NOMO-1 treated with dmso at 0.1 percent for 144 hours (cell line): ENCODE measurements around the gene MACO1.
A peak's percentile ranks its signal among the peaks of the same experiment; 100 is the strongest.
"Not testable (repeated sequence)": the region's sequence is repeated elsewhere in the genome, so short reads cannot be mapped to it uniquely, and the experiment has no call there.

ENCODE experiments used
- DNase-seq: peaks from one replicate; lab custom pipeline; 2025; ENCODE audit not compliant: unreplicated experiment; lab: John Stamatoyannopoulos, UW

MACO1 gene

DNA sequence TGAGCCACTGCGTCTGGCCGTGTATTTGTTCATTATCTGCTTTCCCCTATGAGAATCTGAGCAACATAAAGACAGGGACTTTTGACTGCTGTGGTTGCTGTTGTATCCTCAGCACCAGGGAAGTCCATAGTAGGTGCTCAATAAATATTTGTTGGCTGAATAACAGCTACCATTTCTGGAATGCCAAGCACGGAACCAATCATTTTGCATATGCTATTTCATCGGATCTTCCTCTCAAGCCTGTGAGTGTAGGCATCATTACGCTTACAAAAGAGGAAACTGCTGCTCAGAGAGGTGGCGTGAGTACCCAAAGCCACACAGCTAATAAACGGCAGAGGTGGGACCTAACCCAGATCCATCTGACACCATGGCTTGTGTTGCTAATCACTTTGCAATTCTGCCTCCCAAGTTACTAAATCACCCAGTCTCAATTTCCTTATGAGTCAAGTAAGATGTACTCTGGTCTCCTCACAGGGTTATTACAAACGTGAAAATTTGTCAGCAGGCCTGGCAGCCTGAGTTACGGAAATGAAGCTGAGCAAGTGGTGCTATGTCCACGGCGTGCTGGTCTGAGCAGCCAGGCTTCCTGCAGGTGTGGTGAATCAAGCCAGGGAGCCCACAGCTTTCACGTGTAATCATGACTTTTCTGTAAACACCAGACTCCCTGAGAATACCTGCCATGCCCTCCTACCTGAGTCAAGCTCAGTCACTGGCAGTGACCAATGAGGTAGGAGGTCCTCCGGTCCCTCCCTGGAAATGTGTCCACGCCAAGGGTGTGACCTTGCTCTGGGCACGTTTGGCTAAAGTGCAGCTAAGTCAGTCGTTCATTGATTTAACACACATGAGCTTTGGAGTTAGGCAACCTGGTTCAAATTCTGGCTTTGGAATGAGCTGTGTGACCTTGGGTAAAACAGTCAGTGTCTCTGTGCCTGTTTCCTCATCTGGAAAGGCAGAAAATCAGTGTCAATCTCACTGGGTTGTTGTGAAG, 5.3 kb upstream of the MACO1 start:
- DNase-seq: no peak

DNA sequence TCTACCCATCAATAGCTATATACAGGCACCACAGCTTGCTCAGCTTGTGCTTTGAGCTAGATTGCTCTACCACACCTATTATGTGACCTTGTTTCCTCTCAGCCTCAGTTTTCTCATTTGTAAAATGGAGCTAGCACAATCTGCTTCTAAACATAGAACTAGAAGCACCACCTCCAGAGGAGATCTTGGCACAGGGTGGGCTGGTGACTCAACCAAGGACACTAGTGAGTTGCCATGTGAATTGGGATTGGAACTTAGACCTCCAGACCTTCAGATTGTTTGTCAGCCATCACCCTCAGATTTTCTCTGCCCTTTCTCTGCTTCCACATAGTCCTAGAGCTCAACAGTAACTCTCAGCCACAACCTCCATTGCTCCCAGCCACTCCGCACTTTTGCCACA, 3.0 kb upstream of the MACO1 start:
- DNase-seq: no peak

DNA sequence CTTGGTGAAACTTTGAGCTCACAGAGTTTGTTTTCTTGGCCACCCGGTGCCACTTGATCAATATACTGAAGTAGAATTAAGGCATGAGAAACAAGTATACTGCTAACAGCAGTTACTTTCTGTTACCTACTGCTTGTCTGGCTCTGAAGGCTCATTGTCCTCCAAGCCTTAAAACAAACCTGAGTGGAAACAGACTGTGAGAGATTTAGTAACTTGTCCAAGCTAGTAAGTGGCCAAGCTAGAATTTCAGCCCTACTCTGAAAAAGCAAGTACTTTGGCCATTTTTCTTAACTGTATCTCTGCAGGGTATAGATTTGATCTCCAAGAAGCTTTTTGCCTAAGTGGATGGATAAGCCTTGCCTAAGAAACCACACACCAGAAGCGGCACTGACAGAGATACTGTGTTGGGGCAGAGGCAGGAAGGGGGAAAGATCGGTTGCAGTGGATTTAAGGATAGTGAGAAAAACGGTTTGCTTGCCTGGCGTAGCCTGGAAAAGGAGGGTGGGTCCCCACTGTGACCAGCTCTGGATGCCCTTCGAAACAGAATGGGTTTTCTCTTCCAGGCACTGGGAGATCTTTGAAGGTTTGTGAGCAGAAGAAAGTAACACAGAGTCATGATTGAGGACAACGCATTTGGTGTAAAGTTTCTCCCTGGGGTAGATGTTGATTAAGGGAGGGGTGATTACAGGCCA, 2.1 kb upstream of the MACO1 start:
- no peak for DNase-seq

DNA sequence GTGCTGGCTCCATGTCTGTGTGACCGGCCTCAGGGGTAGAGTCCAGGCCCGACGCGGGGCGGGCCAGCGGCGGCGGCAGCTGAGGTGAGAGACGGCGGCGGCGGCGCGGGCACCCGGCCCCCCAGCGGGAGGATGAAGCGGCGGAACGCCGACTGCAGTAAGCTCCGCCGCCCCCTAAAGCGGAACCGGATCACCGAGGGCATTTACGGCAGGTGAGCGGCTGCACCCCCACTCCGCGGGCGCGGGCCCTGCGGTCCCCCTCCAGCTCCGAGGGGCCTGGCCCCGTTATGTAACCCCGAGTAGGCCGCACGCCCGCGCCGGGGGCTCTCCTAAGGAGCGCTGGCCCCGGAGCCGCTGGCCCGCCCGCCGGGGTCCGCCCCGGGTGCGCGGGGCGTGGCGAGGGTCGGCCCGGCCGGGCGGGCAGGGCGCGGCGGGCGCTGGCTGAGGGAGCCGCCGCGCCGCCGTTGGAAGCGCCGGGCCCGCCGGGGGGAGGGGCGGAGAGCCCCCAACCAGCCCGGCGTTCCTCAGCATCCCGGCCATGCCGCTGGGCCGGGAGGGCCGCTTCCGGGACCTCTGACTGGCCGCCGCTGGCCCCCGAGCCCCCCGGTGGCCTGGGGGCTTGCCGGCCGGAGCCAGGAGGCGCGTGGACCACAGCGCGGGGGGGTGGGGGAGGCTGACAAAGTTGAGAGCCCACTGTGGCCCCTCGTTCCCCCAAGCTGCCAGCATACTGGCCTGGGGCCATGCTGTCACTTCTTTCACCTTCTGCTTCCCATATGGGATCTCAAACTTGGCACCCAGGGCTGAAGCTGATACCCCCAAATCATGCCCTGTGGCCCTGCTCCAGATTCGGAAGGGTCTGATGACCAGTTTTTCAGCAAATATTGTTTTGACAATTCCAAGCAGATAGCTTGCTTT, 527 bp downstream of the MACO1 start:
- DNase-seq: no peak

DNA sequence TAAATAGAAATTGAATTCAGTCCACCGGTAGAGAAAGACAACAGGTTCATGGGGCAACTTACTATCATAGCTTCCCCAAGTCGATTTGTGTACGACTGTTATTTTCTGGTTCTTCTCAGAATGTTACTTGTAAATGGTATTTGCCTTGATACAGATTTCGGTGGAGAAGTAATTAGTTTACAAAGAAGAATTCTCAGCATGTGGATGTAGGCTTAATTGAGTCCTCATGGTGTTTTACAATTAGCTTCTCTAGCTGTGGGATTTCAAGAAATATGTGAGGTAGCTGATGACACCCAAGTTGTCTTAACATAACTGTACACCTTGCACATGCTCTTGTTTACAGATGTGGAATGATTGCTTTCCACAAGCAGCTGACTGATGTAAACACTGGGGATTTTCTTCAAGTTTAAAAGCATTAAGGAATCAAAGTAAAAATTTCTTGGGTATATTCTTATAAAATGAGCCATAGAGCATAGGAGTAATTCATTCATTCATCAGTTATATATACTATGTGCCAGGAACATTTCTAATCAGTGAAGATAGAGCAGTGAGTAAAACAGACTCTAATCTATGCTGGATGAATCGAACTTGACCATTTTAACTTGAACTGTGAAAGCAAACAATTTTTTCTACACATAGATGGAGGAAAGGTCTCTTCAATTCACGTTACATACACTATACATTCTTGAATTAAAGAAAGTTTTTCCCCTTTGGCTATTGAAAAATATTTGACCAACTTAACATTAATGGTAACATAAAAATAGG, 1.4 kb downstream of the MACO1 start:
- DNase-seq: no peak

DNA sequence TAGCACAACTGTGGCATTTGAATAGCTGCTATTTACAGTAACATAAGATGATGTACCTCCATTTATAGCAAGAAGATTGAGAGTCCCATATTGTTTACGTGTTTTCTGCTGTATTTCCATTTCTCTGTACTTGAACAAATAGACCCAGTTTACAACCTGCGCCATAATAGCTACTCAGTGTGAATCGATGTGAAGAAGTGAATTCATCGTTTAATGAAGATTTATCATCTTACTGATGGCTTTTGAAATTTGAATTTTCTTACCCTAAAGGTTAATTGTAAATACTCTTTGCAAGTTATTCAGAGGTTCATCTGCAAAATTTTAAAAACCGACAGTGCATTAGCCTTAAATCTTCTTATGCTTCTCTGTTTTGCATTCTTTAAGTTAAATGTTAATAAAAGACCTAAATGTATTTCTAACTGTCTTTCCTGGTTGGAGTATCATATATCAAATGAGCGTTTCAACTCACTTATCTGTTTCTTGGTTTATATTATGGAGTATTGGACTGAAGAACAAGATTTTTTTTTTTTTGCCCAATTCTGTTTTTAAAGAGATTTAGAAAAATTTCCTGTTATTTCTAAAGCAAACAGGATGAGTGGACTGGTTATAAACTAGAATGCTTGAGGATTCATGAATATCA, 2.2 kb downstream of the MACO1 start:
- no peak for DNase-seq

DNA sequence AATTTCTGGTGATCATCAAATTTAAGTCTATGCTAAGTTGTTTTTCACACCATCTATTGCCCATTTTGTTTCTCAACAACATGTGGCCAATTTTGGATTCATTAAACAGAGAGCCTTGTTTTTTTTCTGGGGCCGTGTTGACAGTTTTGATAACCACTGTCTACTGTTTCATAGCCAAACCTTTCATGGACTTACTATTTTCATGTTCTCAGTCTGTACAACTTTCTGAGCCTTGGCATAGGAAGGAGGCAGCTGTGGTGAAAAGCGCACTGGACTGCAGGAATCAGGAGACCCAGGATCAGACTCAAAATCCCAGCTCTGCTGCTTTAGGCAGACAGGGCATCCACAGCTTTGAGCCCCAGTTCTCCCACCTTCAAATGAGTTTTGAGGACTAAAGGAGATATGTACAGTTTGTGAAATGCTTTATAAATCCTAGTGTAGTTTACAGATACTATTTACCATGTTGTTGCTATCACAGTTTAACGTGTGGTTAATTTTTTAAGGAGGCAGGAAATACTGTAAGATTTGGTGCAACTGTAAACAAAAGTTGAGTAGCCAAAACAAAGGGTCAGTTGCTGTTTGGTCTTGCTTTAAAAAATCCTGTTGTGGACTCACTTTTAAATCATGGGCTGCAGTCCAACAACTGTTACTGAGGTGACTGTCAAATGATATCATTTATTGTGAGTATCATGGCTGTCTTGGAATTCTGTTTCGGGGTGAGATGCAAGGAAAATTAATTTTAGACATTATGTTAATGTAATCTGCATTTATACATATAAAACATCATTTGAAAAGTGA, 2.9 kb downstream of the MACO1 start:
- no peak for DNase-seq

DNA sequence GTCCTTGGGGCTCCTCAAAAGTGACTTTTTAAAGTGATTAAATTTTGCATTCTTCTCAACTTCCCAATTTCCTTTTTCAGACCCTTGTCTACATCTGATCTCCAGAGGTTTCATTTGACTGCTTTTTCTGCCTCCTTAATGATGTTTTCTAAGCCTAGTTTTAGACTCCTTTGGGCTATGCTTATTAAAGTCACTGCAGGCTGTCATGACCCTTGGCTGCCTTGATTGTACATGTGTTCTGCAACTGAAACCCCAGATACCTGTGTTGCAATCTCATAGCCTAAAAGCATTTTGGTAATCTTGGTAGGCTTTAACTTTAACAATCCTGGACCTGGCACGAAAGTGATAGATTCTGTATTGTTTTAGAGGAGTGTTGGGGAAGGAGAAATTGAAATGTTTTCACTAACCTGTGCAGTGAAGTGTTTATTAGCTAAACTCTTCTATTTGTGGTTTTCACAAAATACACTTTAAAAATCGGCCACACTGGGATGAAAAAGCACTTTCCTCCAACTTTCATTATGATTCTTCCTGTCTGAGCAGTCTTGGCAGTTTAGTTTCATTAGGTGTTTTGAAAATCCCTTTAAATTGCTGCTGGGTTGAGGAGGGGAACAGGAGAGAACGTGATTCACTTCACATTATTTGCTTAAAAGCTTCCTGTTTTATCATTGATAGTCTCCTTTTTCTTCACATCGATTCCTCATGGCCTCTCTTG, 4.9 kb downstream of the MACO1 start:
- DNase-seq: no peak

DNA sequence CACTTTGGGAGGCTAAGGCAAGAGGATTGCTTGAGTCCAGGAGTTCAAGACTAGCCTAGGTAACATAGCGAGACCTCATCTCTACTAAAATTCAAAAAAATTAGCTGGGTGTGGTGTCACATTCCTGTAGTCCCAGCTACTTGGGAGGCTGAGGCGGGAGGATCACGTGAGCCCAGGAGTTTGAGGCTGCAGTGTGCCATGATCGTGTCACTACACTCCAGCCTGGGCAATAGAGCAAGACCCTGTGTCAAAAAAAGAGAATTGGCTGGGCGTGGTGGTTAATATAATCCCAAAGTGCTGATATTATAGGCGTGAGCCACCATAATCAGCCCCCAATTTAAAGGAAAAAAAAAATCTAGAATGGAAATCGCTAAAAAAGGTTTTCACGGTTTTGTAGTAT, 7.0 kb downstream of the MACO1 start:
- DNase-seq: no peak

DNA sequence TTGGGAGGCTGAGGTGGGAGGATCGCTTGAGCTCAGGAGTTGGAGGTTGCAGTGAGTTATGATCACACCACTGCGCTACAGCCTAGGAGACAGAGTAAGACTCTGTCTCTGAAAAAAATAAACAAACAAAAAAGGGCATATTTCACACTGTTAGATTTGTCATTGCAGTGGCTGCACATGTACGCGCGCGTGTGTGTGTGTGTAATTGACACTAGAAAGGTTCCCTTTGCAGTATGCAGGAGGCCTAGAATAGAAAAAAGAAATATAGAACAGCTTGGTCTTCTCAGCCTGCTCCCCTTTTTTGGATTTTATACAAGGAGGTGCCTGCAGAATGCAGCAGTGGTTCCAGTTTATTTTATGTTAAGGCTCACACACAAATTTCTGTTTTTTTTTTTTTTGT, 8.6 kb downstream of the MACO1 start:
- DNase-seq: no peak

DNA sequence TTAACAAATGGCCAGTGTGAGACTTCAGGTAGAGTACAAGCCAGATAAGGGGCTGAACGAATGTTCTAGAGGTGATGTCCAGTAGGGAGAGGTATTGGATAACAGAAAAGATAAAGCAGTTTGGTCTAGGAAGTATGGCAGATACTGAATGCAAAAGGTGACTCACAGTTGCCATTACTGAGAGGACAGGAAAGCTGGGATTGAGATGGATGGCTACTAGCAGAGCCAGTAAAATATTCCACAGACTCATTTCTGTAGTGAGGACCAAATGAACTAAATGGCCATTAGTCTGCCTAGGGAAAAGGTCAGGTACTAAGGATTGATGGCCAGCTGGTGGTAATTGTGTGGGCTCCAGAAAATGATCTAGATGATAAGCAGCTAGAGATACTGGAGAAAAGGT, 11.5 kb downstream of the MACO1 start:
- DNase-seq: no peak

DNA sequence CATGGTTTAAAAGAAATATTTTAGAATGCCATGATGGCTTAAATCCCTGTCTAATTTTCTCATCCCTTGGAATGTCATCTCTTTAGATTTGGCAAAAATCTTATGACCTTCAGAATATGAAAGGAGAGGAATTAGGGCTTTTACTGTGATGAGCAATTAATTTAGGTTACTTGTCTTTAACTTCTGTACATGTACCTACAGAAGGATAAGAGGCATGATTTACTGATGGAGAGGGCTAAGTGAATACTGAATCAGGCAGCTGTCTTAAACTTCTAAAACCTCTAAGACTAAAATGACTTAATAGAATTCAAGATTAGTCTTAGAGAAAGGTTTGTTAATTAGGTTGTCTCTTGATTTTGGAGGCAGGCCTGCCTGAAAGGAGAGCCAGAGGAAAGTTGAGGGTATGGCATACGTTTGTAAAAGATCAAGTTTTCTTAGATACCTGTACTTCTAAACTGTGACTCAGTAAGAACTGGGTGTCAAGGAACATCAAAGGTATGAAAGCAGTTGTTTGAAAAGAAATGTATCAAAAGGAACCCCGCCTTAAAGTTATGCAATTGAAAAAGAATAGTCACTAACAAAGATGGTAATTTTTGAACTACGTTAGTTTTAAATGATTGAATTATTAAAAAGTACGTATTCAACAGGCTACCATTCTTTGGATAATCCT, 12.5 kb downstream of the MACO1 start:
- DNase-seq: no peak

DNA sequence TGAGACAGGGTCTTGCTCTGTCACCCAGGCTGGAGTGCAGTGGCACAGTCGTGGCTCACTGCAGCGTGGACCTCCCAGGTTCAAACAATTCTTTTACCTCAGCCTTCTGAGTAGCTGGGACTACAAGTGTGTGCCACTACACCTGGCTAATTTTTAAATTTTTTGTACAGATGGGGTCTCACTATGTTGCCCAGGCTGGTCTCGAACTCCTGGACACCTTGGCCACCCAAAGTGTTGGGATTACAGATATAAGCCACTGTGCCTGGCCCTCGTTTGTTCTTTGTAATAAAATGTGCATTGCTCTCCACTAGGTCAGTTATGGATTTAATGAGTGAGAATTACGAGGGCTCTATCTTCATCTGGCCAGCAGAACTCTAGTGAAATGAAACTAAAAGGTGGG, 13.9 kb downstream of the MACO1 start:
- DNase-seq: not testable (repeated sequence)

DNA sequence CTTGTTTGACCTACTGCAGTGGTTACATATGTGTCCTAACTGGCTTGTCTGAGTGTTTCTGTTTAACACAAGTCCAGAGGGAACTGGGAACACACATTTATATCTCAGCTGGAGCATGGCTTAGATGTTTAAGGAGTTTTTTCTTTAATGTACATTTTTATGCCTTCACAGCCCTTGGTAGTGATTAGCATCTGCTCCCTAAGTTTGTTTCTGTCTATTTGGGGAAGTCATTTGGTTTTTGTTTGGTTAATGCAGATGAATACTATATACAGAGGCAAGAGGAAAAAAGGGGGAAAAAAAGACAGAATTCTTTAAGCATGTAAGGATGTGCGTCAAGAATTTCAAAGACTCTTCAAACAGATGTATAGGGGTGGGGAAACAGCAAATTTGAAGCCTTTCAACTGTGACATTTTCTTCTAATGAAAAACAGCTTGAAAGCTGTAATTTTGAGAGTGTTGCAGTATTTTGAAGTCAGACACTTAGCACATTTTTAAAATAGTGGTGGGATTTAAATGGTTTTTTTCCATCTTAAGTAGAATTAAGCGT, 15.4 kb downstream of the MACO1 start:
- no peak for DNase-seq

DNA sequence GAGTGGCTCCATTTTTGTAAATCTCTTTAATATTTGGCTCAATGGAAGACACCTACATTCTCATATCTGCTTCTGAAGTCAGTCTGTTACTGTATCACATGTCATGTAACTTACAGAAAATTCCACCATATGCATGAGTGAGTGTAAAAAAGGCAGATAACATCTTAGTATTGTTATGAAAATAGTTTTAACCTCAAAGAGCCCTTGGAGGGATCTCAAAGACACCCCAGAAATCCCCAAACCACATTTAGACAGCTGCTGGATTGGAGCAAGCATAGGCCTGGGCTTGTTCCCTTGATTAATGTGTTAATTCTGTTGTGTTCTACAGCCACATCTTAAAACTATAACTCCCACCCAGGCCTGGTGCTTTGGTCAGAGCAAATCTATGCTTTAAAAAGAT, 16.9 kb downstream of the MACO1 start:
- DNase-seq: no peak

DNA sequence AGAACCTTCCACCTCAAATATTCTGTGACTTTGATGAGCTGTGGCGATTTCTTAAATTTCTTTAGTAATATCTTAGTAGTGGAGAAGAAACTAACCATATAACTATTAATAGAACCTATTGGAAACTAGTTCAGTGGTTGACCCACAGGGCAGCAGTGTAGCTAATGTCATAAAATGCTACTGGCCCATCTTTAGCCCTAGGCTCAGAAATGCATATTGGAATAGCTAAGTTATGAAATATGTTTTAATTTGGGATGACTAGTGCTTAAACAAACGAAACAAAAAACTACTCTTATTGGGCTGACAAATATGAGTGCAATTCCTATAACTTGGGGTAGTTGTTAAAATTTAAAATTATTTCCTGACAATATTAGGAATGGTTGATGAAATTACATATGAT, 20.2 kb downstream of the MACO1 start:
- DNase-seq: no peak

DNA sequence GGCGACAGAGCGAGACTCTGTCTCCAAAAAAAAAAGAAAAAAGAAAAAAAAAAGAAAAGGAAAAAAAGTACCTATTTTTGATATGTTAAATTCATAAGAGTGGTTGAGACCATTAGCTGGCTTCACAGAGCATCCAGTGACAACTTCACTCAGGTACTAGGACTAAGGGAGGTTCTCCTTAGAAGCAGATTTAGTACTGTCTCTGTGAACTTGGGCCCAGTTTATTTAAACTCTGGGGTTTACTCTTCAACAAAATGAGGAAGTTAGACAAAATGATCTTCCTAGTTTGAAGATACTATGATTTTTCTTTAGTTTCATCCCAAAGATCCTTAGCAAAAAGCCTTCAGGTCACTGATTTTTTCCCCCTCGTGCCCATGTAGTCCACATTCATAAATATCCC, 21.2 kb downstream of the MACO1 start:
- no peak for DNase-seq

DNA sequence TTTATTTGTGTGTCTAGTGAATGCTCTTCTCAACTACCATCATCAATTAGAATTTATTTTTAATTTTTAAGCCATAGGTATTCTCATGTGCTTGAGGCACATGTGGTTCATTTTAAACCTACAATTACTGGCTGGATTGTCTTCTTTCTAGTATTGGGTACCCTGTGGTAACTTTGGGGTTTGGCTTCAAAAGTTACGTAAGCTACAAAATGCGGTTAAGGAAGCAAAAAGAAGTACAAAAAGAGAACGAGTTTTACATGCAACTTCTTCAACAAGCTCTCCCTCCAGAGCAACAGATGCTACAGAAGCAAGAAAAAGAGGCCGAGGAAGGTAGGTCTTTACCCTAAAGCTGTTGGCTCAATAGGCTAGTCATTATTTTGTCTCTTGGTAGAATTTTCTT, 25.8 kb downstream of the MACO1 start:
- DNase-seq: peak; percentile 35
